Sciatic nerve (tissue), 2 donors: ENCODE measurements around the gene SFI1. TPM values are rescaled to one million over a fixed set of nuclear protein-coding genes. Genes with fewer than 3 reads are reported as not detected.
"Not testable (repeated sequence)": the region's sequence is repeated elsewhere in the genome, so short reads cannot be mapped to it uniquely, and the experiment has no call there.

Source experiments
- ATAC-seq: fragments of 200-7000 bp; cut with Tn5 transposase; one replicate; pipeline ENCODE4 v1.9.1; 2020; ENCODE audit warnings: mild to moderate bottlenecking, moderate library complexity
- DNase-seq: peaks from one replicate; pipeline ENCODE4 v3.0.0-alpha.2; 2020; ENCODE audit warnings: low spot score
- intact Hi-C: fragments of 100-400 bp; cut with DNase I; formaldehyde crosslinking; loops from one replicate; pipeline ENCODE4 v1.14.2; 2022
- total RNA-seq: library from RNA; stranded (reverse); fragmentation: NEBNext Ultra II Directional; extraction: Animal tissue kit (Norgen Biotek cat#: 25700); gene quantifications from one replicate; pipeline ENCODE4 v1.2.1, GENCODE V29; 2021
- donor health status: DM: no; HTN: no; CAD: no.
- donor health status: DM: no; HTN: no; CAD: no.

The SFI1 gene
- total RNA-seq, 1 donor from 2014 or later: 49.8 TPM

DNA sequence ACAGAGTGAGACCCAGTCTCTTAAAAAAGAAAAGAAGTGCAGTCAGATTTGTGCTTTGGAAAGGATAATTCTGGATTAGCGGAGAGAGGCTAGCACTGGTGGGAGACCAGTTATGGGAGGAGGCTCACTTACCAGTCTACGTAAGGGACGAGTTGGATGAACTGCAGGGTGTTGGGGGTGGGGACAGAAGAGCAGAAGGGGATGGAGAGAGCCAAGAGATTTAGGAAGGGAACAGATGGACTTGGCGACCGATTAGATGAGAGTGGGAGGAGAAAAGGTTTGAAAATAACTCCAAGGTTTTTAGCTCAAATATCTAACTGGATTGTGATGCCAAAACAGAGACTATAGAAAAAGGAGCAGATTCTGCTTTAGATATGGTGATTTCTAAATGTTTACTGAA is 81.4 kb downstream of the SFI1 start:
- intact Hi-C loops: no loop called here
- ATAC-seq (no peak), DNase-seq (no peak)

DNA sequence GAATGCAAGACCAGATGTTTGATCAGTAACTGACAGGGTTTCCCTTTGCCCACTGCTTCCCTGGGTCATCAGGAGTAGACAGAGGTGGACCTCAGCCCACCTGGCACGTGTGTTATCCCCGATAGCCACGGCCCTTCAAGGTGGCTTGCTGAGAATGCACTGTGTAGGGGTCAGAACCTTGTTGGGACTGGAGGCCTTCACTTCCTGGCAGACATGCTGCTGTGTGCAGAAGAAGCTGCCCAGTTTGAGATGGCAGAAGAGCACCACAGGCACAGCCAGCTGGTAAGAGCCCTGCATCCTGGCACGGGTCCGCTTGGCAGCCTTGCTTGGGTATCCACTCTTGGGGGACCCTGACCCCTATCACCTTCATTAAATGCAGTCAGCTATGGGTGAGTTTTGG is 81.8 kb downstream of the SFI1 start:
- intact Hi-C loops: no loop called here
- DNase-seq: no peak
- ATAC-seq: no peak

DNA sequence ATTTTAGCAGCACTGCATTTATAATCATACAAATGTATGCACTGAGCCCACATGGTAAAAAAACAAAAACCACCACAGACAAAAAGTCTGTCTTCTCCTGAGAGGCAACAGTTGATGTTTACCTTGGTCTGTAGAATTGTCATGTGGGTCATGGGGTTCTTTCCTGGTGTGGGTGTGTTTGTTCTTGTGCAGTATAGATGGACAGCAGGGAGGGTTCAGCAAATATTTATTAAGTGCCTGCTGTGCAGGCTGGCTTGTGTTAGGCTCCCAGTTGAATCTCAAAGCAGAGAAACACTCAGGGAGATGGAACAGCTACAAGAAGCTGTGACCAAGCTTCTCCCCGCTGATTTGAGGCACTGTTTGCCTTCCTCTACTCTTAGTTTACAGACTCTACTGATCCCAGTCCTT is 83.5 kb downstream of the SFI1 start:
- no peak for ATAC-seq
- intact Hi-C loops: no loop called here
- DNase-seq: no peak

DNA sequence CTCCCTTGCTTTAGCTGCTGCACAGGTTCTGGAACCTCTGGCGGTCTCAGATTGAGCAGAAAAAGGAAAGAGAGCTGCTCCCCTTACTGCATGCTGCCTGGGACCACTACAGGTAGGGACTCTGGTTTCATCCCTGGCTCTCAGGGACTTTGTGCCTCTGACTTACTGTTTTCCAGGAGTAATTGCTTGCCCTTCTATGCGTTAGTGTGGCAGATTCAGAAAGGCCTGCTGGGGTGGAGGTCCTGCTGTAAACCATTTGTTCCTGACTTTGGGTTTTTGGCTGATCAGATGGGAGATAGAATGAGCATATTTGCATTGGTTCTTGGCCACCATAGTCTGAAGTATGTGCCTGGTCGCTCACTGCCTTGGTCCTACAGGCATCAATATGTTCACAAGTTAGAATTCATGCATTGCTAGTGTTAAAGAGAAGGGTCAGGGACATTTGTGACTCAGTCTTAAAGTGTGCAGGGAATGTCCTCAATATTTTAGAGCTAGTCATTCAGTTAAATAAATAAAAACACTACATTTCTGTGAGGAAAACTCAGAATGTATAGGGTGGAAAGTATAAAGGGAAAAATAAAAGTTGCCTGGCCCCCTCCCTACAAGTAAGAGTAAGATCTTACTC is 87.6 kb downstream of the SFI1 start:
- ATAC-seq: no peak
- DNase-seq: no peak
- intact Hi-C loops: no loop called here

DNA sequence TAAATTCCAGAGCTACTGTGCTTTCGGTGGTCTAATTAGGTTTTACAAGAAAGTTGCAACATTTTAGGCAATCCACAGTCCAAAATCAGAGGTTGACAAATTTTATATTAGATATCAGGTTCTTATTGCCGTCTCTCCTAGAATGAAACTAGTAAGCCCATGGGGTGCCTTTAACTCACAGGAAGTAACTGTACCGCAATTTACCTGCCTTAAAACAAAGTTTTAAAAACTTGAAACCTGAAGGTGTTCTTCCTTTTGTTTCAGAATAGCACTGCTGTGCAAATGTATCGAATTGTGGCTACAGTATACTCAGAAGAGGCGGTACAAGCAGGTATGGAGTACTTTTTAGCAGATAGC is 88.4 kb downstream of the SFI1 start:
- intact Hi-C loops: no loop called here
- DNase-seq: no peak
- no peak for ATAC-seq

DNA sequence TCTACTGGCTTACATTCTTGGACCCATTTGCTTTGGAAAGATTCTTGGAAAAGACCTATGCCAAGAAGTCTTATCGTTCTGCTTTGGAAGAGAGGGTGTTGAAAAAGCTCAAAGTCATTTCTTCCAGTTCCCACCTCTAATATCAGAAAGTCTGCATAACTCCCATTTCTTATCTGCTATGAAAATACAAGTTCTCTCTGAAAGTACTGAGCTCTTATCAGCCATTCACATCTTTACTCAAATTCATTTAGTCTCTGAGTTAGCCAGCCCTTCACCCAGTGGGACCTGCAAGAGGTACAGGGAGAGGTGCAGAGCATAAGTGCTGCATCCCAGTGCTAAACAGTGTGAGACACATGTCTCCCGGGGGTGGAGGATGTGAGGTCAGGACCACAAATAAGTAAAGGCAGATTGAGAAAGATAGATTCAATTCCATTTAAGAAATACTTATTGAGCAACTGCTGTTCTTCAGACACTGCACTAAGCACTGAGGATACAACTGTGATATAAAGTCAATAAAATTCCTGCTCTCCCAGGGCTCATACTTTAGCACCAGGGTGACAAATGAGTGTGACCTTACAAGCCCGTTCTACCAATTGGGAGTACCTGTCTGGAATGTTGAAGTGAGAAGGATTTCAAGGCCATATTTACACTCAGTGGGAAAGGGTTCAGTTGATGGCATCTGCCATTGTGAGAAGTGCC is 89.0 kb downstream of the SFI1 start:
- ATAC-seq (no peak), DNase-seq (no peak)
- intact Hi-C loops: no loop called here

DNA sequence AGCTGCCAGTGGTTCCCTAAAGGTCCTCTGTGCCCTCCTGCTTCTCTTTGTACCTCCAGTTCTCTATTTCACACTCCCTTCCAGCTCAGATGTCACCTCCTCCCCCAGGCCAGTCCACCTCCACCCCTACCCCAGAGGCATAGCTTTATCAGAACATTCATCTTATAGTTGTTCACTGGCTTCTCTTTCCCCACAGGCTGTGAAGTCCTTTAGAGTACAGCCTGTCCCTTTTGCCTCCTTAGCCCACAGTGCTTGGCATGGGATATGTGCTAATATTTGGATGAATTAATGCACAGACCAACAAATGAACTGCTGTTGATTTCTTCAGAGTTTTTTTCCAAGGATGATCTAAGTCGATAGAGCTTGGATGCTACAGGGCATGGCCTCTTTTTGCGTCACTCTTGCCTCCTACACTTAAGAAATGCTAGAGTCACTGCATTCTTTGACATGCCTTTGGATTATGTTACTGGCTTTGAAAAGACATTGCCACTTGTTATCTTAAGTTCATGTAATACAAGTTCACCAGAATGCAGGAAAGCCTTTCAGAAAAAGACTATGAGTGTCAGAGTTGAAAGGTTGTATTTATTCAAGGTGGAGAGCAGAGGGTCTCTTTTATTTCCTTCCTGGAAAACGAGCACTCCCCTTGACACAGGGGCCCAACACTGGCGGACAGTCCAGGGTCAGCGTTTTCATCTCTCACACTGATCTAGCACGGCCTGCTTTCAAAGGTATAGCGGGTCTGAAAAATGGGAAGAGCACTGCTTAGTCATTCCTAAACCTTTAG is 90.0 kb downstream of the SFI1 start:
- ATAC-seq (no peak), DNase-seq (no peak)
- intact Hi-C loops: no loop called here

DNA sequence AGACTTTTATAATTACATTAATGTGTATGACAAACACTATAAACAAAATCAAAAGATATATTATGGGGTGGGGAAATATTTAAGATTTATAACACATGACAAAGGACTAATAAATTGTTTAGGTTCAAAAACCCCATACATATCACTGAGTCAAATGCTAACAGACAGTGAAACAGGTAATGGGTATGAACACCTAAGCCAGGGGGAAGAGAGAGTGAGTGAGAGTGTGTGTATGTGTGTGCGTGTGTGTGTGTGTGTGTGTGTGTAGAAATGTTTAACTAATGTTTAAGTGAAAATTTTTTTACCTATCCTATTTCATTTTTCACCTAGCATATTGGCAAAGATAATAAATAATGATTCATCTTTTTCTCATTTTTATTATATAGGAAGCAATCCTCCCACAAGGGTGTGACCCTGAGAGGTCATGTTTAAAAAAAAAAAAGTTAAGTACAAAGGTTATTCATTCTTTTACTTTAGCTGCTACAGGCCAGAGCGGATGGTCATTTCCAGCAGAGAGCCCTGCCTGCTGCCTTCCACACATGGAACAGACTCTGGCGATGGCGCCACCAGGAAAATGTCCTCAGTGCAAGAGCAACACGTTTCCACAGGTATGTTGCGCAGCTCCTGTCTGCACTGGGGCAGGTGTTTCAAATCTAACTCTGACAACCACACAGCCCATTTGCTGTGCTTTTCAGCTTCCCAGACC is 92.8 kb downstream of the SFI1 start:
- no peak for DNase-seq
- no peak for ATAC-seq
- intact Hi-C loops: loop anchor here (2.0 kb wide), 1 partner anchor 16 kb away; no protein-coding TSS in a partner anchor

DNA sequence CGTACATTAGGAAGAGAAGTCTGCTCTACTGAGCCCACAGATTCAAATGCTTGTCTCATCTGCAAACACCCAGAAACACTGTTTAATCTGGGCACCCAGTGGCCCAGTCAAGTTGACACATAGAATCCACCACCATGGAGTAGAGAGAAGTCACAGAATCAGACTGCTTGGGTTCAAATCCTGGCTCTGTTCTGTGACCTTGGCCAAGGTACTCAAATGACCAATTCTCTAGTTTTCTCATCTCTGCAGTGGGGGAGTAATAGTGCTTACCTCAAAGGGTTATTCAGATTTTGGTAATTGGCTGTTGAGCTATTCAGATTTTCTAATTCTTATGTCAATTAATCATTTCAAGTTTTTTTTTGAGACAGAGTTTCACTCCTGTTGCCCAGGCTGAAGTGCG is 93.8 kb downstream of the SFI1 start:
- DNase-seq, ATAC-seq, intact Hi-C loops: not testable (repeated sequence)

DNA sequence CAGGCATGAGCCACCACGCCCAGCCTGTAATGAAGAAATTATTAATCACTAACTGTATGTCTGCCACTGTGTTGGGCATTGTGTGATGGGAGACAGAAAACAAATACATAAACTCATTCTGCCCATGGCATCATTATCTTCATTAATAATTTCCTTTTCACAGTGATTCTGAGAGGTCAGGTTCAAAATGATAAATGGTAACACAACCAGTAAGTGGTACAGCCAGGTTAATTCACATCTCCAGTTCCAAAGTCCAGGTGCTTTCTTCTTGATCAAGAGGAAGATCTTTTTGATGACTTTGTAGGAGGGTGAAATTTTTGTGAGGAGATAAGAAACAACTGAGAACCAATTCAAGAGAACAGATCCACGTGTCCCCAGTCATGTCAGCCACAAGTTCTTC is 98.9 kb downstream of the SFI1 start:
- intact Hi-C loops: no loop called here

DNA sequence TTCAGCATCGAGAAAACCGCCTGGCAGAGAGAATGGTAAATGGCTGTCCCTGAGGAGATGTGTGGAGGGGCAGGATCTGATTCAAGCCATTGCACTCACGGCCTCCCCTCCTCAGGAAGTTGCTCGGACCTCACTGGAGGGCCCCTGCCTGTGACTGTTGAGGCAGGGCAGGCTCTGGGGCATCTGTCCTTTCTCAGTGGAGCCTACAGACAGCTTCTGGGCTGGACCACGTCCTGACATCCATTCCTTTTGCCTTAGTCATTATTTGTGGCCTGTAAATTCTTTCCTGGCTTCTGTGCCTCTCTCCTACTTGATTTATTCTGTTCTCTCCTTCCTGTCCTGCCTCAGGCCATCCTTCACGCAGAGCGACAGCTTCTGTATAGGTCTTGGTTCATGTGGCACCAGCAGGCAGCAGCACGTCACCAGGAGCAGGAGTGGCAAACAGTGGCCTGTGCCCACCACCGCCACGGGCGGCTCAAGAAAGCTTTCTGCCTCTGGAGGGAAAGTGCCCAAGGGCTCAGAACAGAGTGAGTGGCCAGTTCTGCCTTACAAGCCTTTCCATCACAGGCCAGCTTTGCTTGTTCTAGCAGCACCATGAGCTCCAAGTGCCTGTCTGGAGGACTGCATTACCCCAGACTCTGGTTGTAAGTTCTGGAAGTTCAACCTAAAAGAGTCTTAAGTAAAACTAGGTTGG is 106.1 kb downstream of the SFI1 start:
- DNase-seq (peak; percentile 21), ATAC-seq (no peak)
- intact Hi-C loops: no loop called here

More for the DNA sequence above, 98.9 kb downstream of the SFI1 start:
- ATAC-seq (no peak), DNase-seq (no peak)

DNA sequence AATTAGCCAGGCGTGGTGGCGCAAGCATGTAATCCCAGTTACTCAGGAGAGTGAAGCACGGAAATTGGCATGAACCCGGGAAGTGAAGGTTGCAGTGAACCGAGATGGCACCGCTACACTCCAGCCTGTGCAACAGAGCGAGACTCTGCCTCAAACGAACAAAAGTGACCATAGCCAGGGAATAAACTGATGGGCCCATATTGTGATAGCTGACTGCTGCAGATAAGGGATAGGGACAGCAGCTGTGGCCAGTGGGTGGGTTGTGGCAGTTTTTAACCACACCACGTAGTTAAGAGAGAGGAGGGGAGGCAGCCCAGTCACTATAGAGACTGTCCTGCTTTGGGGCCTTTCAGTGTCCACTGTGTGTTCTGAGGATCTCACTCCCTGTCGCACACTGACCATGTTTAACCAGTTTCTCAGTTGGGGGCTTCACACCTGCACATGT is 106.8 kb downstream of the SFI1 start:
- intact Hi-C loops: no loop called here
- ATAC-seq (no peak), DNase-seq (peak; percentile 15)

DNA sequence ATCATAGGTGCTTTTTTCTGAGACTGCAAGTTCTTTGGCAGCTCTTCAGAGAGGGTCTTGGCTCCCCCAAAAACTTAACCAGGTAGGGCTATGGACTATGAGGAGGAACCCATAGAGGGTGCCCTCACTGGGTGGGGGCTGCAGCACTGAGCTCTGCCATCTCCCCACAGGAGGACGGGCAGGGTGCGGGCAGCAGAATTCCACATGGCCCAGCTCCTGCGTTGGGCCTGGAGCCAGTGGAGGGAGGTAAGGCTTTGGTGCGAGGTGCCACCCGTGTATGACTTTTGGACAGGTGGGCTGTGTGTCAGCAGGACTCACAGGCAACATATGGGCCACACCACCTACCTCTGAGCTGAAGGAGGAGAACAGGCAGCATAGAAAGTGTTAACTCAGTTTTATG is 107.2 kb downstream of the SFI1 start:
- ATAC-seq (no peak), DNase-seq (peak; percentile 38)

DNA sequence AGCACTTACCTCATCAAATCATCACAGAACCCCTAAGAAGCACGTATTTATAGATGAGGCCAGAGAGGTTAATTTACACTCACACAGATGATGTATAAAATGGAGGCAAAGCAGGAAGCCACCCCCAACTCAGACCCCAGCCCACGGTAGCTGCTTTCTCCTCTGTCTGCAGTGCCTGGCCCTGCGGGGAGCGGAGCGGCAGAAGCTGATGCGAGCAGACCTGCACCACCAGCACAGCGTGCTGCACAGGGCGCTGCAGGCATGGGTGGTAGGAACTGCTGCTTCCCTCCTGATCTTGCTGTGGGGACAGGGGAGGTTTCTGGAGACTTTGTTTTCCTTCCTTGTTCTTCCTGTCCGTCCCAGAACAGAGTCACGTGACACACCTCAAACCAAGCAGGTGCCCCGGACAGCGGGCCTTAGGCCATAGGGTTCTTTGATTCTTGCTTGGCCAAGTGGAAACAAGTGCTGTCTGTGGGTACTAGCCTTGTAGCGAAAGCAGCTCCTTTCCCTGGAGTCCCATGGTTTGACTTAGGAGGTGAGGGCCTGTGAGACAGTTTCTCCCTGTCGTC is 107.9 kb downstream of the SFI1 start:
- ATAC-seq (no peak), DNase-seq (peak; percentile 36)
- intact Hi-C loops: loop anchor here (2.0 kb wide), 1 partner anchor 15 kb away; no protein-coding TSS in a partner anchor

More for the DNA sequence above, 107.2 kb downstream of the SFI1 start:
- intact Hi-C loops: no loop called here

DNA sequence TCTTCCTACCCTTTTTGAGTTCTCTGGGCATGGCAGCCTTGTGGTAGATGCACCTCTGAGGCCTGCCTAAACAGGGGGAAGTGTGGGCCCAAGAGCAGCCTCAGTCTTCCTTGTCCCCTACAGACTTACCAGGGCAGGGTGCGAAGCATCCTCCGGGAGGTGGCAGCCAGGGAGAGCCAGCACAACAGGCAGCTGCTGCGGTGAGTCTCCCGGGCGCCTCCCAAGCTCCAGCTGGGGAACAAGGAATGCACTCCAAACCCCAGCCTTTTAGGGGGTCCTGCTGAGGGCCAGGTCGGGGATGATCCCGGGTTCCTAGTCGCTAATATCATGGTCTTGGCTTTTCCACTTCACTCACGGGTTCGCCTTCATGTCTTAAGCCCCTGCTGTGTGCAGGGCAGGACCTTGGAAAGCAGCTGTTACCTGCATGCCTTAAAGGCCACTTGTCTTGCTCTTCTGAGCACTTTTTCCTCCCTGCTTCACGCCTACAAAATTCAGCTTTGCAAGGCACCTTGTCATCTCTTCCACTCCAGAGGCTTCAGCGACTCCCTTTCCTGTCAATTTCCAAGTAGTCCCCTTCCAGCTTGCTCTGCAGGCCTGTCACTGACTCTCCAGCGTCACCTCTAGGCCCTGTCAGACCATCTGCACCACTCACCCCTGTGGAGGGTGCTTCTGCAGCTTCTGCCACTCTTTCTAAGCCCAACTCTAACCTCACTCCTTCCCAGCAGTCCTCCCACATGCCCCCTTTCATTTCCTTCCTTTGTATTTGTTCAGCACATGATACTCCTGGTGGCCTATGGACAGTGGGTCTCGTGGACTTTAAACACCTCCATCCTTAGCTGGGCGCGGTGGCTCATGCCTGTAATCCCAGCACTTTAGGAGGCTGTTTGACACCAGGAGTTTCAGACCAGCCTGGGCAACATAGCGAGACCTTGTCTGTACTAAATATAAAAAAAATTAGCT is 108.7 kb downstream of the SFI1 start:
- ATAC-seq: no peak
- intact Hi-C loops: loop anchor here (2.0 kb wide), 1 partner anchor 16 kb away; no protein-coding TSS in a partner anchor
- peak; percentile 46 for DNase-seq

DNA sequence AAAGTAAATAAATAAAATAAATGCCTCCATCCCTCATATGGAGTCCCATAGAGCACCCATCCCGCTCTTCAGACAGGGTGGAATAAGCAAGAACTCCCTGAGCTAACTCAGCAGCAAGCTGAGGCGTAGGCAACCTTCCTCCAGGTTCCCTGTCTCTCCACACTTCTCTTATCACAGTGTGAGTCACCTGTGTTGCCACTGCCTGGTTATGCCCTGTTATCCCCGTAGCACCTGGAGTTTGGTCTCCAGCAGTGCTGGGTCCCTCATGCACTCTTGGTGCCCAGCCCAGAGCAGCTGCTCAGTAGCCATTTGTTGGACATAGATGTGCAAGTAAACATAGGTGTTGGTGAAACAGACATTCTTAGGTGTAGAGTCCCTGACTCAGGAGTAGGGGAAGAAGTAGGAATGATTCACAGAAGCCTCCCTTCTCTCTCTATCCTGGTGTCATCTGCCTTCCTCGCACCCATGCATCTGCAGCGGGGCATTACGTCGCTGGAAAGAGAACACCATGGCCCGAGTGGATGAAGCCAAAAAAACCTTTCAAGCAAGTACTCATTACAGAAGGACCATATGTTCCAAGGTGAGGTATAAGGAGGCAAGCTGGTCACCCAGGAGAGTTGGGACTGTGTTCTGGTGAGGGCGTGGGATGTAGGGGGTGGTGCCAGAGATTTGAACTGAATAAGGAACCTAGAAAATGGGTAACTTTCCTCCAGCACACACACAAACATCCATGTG is 109.7 kb downstream of the SFI1 start:
- intact Hi-C loops: loop anchor here (2.0 kb wide), 1 partner anchor 17 kb away; no protein-coding TSS in a partner anchor
- DNase-seq (peak; percentile 32), ATAC-seq (no peak)

DNA sequence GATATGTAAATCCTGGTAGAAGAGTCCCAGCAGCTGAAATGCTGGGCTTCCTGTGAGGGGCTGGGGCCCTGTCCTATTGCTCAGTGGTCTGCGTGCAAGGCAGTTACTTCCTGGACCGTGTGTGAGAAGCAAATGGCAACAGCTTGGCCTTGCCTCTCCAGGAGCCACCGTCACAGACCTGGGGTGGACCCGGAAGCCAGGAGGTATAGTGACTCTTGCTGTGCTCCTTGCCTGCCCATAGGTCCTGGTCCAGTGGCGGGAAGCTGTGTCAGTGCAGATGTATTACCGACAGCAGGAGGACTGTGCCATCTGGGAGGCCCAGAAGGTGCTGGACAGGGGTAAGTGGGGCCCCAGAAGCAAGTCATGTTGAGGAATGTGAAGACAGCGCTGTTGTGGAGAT is 111.4 kb downstream of the SFI1 start:
- ATAC-seq (no peak), DNase-seq (peak; percentile 18)
- intact Hi-C loops: no loop called here
